ENCODE measurements around the gene DDX54. TPM values are rescaled to one million over a fixed set of nuclear protein-coding genes. Genes with fewer than 3 reads are reported as not detected.
A peak's percentile ranks its signal among the peaks of the same experiment; 100 is the strongest.

Gene DDX54
- total RNA-seq, 6 experiments from 2014 or later, result 60.1 to 71.0 (median 61.9) TPM

GRCh38 chr12:113136990-113137511 lies 48.2 kb downstream of the DDX54 start:
- TF ChIP-seq, protein P1, sequence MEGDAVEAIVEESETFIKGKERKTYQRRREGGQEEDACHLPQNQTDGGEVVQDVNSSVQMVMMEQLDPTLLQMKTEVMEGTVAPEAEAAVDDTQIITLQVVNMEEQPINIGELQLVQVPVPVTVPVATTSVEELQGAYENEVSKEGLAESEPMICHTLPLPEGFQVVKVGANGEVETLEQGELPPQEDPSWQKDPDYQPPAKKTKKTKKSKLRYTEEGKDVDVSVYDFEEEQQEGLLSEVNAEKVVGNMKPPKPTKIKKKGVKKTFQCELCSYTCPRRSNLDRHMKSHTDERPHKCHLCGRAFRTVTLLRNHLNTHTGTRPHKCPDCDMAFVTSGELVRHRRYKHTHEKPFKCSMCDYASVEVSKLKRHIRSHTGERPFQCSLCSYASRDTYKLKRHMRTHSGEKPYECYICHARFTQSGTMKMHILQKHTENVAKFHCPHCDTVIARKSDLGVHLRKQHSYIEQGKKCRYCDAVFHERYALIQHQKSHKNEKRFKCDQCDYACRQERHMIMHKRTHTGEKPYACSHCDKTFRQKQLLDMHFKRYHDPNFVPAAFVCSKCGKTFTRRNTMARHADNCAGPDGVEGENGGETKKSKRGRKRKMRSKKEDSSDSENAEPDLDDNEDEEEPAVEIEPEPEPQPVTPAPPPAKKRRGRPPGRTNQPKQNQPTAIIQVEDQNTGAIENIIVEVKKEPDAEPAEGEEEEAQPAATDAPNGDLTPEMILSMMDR (IDR thresholded peaks at IDR 0.05), result no peak
- Mint-ChIP-seq H3K27ac (no peak overlapping the region), H3K4me1 (ENCODE audit: low read depth) (no peaks in the 10 kb centered on the region), H3K36me3 (ENCODE audit: low read depth) (no peaks in the 10 kb centered on the region), H3K27me3 (ENCODE audit: insufficient read depth) (peaks cover 23% of the 10 kb centered on the region), H3K9me3 (no peaks in the 10 kb centered on the region), H3K4me3 (no peak overlapping the region)
- no peak for DNase-seq

- H3K9me3 Mint-ChIP-seq, result no peaks in the 10 kb centered on the region
- H3K27me3 Mint-ChIP-seq (ENCODE audit: insufficient read depth), result peaks cover 22% of the 10 kb centered on the region
- no peaks in the 10 kb centered on the region for H3K36me3 Mint-ChIP-seq (ENCODE audit: low read depth)
- TF ChIP-seq, protein P1 (IDR thresholded peaks at IDR 0.05), result no peak
- DNase-seq, result no peak
- H3K4me1 Mint-ChIP-seq (ENCODE audit: low read depth), result no peaks in the 10 kb centered on the region
- no peak overlapping the region for H3K27ac Mint-ChIP-seq
- H3K4me3 Mint-ChIP-seq, result no peak overlapping the region
These were observed 48.9 kb downstream of the DDX54 start for GRCh38 chr12:113136128-113136989.

- TF ChIP-seq, protein P1 (IDR thresholded peaks at IDR 0.05), result peak; percentile 59
- H3K27me3 Mint-ChIP-seq (ENCODE audit: insufficient read depth), result peaks cover 23% of the 10 kb centered on the region
- H3K4me3 Mint-ChIP-seq, result no peak within 1 kb of the TSS
- no peak for DNase-seq
- no peaks in the 10 kb centered on the region for H3K36me3 Mint-ChIP-seq (ENCODE audit: low read depth)
- H3K4me1 Mint-ChIP-seq (ENCODE audit: low read depth), result no peaks in the 10 kb centered on the region
- H3K9me3 Mint-ChIP-seq, result no peaks in the 10 kb centered on the region
- H3K27ac Mint-ChIP-seq, result no peak within 1 kb of the TSS
These were observed 49.8 kb downstream of the DDX54 start, which contains the start of gene RASAL1 for GRCh38 chr12:113135178-113136127. Gene RASAL1, minus strand, starts transcription at chr12:113135761. Its CDS starts 299 bp downstream, at chr12:113135462.

- H3K27me3 Mint-ChIP-seq (ENCODE audit: insufficient read depth), result peaks cover 23% of the 10 kb centered on the region
- H3K27ac Mint-ChIP-seq, result no peak overlapping the region
- H3K4me3 Mint-ChIP-seq, result no peak overlapping the region
- DNase-seq, result no peak
- no peaks in the 10 kb centered on the region for H3K36me3 Mint-ChIP-seq (ENCODE audit: low read depth)
- H3K4me1 Mint-ChIP-seq (ENCODE audit: low read depth), result no peaks in the 10 kb centered on the region
- TF ChIP-seq, protein P1 (IDR thresholded peaks at IDR 0.05), result no peak
- no peaks in the 10 kb centered on the region for H3K9me3 Mint-ChIP-seq
These were observed 50.7 kb downstream of the DDX54 start for GRCh38 chr12:113134521-113134951.

DNA sequence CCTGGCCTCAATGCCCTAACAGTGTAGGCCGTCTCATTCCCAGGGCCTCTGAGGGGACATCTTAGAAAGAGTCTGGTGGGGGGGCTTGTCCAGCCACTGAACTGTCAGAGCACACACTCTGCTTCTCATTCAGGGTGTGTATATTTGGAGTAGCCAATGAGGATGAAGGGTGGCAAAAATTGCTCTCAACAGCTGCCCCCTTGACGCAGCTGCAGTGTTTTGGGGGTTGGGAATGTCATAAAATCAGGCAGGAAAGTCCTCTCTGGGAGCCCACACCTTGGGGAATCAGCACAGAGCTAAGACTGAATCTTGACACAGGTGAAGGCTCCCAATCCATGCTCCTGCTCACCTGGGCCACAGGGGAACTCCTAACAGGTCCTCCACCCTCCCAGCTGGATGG lies 51.2 kb downstream of the DDX54 start:
- no peaks in the 10 kb centered on the region for H3K9me3 Mint-ChIP-seq
- TF ChIP-seq, protein P1 (IDR thresholded peaks at IDR 0.05), result no peak
- no peaks in the 10 kb centered on the region for H3K36me3 Mint-ChIP-seq (ENCODE audit: low read depth)
- H3K4me1 Mint-ChIP-seq (ENCODE audit: low read depth), result no peaks in the 10 kb centered on the region
- peaks cover 28% of the 10 kb centered on the region for H3K27me3 Mint-ChIP-seq (ENCODE audit: insufficient read depth)
- no peak overlapping the region for H3K27ac Mint-ChIP-seq
- no peak for DNase-seq
- no peak overlapping the region for H3K4me3 Mint-ChIP-seq

Measured in HFFc6 (cell line).